Cardiac atrium fibroblast (primary cell): ENCODE data around the gene CUL1. TPM values are rescaled to one million over a fixed set of nuclear protein-coding genes. Genes with fewer than 3 reads are reported as not detected.

Experiments used
- total RNA-seq: library from RNA; depleted of rRNA; stranded (reverse); fragments of >200 nt; gene quantifications from 2 replicates; pipeline ENCODE4 v1.2.3, GENCODE V29; 2015

The CUL1 gene
- total RNA-seq: 40.5 and 40.8 TPM in 2 replicates

GRCh38 chr7:148698397-148699023 lies at the start of gene CUL1:
Gene CUL1, plus strand, starts transcription at chr7:148698903. Its CDS starts 31,220 bp downstream, at chr7:148730123.

Other genes with a start within 250 kb of the CUL1 start
- not detected in 2 replicates for gene C7orf33, start 108.1 kb upstream of the CUL1 start, total RNA-seq
- gene EZH2, start 185.4 kb downstream of the CUL1 start, total RNA-seq: 2.8 and 4.3 TPM in 2 replicates